SK-N-SH treated with all-trans-retinoic acid at 6 μM for 48 hours (cell line): Measurements from ENCODE around the gene VARS1.

Experiments used
- ATAC-seq: fragments of 200-7000 bp; cut with Tn5 transposase; 3 replicates; pipeline ENCODE4 v1.9.1; 2020; ENCODE audit warnings: mild to moderate bottlenecking, moderate library complexity
- ARNTL ChIP-seq: fragments of 450-650 bp; formaldehyde crosslinking; IDR thresholded peaks from 2 replicates; pipeline ENCODE4 v1.5.0; 2020; ENCODE audit warnings: low read depth, mild to moderate bottlenecking, moderate library complexity, borderline replicate concordance
- BACH2 ChIP-seq: fragments of 250-450 bp; sonication (Bioruptor Pico); IDR thresholded peaks from 2 replicates; pipeline ENCODE4 v1.9.0; 2021; ENCODE audit warnings: mild to moderate bottlenecking, borderline replicate concordance
- CREB5 ChIP-seq: fragments of 250-450 bp; sonication (Bioruptor Pico); IDR thresholded peaks from 2 replicates; pipeline ENCODE4 v1.5.1; 2020; ENCODE audit warnings: low read depth, mild to moderate bottlenecking, moderate library complexity
- CSDC2 ChIP-seq: fragments of 250-450 bp; sonication (Bioruptor Pico); IDR thresholded peaks from 2 replicates; pipeline ENCODE4 v1.5.0; 2020; ENCODE audit warnings: mild to moderate bottlenecking, moderate library complexity
- CSRNP3 ChIP-seq: fragments of 250-450 bp; sonication (Bioruptor Pico); IDR thresholded peaks from 2 replicates; pipeline ENCODE4 v1.5.1; 2021; ENCODE audit warnings: mild to moderate bottlenecking, moderate library complexity
- ESRRG ChIP-seq: fragments of 250-450 bp; sonication (Bioruptor Pico); IDR thresholded peaks from 2 replicates; pipeline ENCODE4 v1.6.1; 2021; ENCODE audit warnings: mild to moderate bottlenecking
- GLIS3 ChIP-seq: fragments of 250-450 bp; sonication (Bioruptor Pico); IDR thresholded peaks from 2 replicates; pipeline ENCODE4 v1.5.0; 2020; ENCODE audit warnings: mild to moderate bottlenecking, moderate library complexity
- ISL1 ChIP-seq: fragments of 250-450 bp; sonication (Bioruptor Pico); IDR thresholded peaks from 2 replicates; pipeline ENCODE4 v2.1.2; 2022; ENCODE audit warnings: mild to moderate bottlenecking, moderate library complexity
- OSR1 ChIP-seq: fragments of 250-450 bp; sonication (Bioruptor Pico); IDR thresholded peaks from 2 replicates; pipeline ENCODE4 v1.8.0; 2022; ENCODE audit warnings: moderate library complexity, mild to moderate bottlenecking, inconsistent platforms
- PATZ1 ChIP-seq: fragments of 250-450 bp; sonication (Bioruptor Pico); IDR thresholded peaks from 2 replicates; pipeline ENCODE4 v1.8.0; 2020; ENCODE audit warnings: mild to moderate bottlenecking, moderate library complexity, borderline replicate concordance
- POU6F1 ChIP-seq: fragments of 250-450 bp; sonication (Bioruptor Pico); IDR thresholded peaks from 2 replicates; pipeline ENCODE4 v1.8.0; 2021; ENCODE audit warnings: low read depth, mild to moderate bottlenecking, moderate library complexity, borderline replicate concordance
- PPARA ChIP-seq: fragments of 250-450 bp; sonication (Bioruptor Pico); IDR thresholded peaks from 2 replicates; pipeline ENCODE4 v1.5.0; 2020; ENCODE audit warnings: mild to moderate bottlenecking, borderline replicate concordance
- RARB ChIP-seq: fragments of 250-450 bp; sonication (Bioruptor Pico); IDR thresholded peaks from 2 replicates; pipeline ENCODE4 v1.8.0; 2021; ENCODE audit warnings: mild to moderate bottlenecking, moderate library complexity
- SNAI2 ChIP-seq: fragments of 250-450 bp; sonication (Bioruptor Pico); IDR thresholded peaks from 2 replicates; pipeline ENCODE4 v1.5.0; 2020; ENCODE audit warnings: mild to moderate bottlenecking, moderate library complexity
- TOX ChIP-seq: fragments of 250-450 bp; sonication (Bioruptor Pico); IDR thresholded peaks from 2 replicates; pipeline ENCODE4 v1.8.0; 2021; ENCODE audit warnings: mild to moderate bottlenecking, moderate library complexity, borderline replicate concordance
- TSHZ2 ChIP-seq: fragments of 250-450 bp; sonication (Bioruptor Pico); IDR thresholded peaks from 2 replicates; pipeline ENCODE4 v1.5.0; 2020; ENCODE audit warnings: mild to moderate bottlenecking, moderate library complexity
- ZC3H10 ChIP-seq: fragments of 250-450 bp; sonication (Bioruptor Pico); IDR thresholded peaks from 2 replicates; pipeline ENCODE4 v1.5.1; 2021; ENCODE audit warnings: mild to moderate bottlenecking, moderate library complexity
- ZFP3 ChIP-seq: fragments of 250-450 bp; sonication (Bioruptor Pico); IDR thresholded peaks from 2 replicates; pipeline ENCODE4 v1.5.0; 2020; ENCODE audit warnings: mild to moderate bottlenecking, moderate library complexity
- ZFP30 ChIP-seq: fragments of 450-650 bp; formaldehyde crosslinking; IDR thresholded peaks from 2 replicates; pipeline ENCODE4 v1.5.0; 2022; ENCODE audit warnings: mild to moderate bottlenecking, moderate library complexity
- ZNF565 ChIP-seq: fragments of 450-650 bp; formaldehyde crosslinking; conservative IDR thresholded peaks from 2 replicates; pipeline ENCODE4 v1.5.0; 2020; ENCODE audit warnings: low read depth, mild to moderate bottlenecking, moderate library complexity
- ZNF70 ChIP-seq: fragments of 450-650 bp; formaldehyde crosslinking; IDR thresholded peaks from 2 replicates; pipeline ENCODE4 v1.5.0; 2020; ENCODE audit warnings: mild to moderate bottlenecking, moderate library complexity
- ZNF8 ChIP-seq: fragments of 450-650 bp; formaldehyde crosslinking; IDR thresholded peaks from 2 replicates; pipeline ENCODE4 v1.5.0; 2020; ENCODE audit warnings: mild to moderate bottlenecking, moderate library complexity

VARS1 gene

GRCh38 chr6:31792761-31793171, 2.8 kb downstream of the VARS1 start:
- ATAC-seq = no peak; the same call in 2 of the 3 replicates
- no peak for TF ChIP-seq ZNF8
- TF ChIP-seq BACH2 (CRISPR knock-in tag) = no peak
- TF ChIP-seq ZFP30 (CRISPR knock-in tag) = no peak
- TF ChIP-seq CSDC2 = no peak
- TF ChIP-seq ZNF70 (CRISPR knock-in tag) = no peak
- no peak for TF ChIP-seq ZNF565 (CRISPR knock-in tag)
- no peak for TF ChIP-seq TOX (CRISPR knock-in tag)
- TF ChIP-seq ISL1 = no peak
- TF ChIP-seq ESRRG = no peak
- no peak for TF ChIP-seq POU6F1
- no peak for TF ChIP-seq CSRNP3 (CRISPR knock-in tag)
- TF ChIP-seq RARB = no peak

- ATAC-seq = no peak
- TF ChIP-seq ZNF8 (no peak), ZC3H10 (no peak), ZFP3 (CRISPR knock-in tag) (no peak), CSRNP3 (CRISPR knock-in tag) (no peak), PPARA (CRISPR knock-in tag) (no peak), ZNF70 (CRISPR knock-in tag) (no peak), SNAI2 (CRISPR knock-in tag) (no peak), ARNTL (CRISPR knock-in tag) (no peak), GLIS3 (no peak), TOX (CRISPR knock-in tag) (no peak), BACH2 (CRISPR knock-in tag) (no peak), ESRRG (no peak), ZFP30 (CRISPR knock-in tag) (no peak), TSHZ2 (CRISPR knock-in tag) (no peak), CSDC2 (no peak), CREB5 (no peak), ISL1 (no peak), OSR1 (no peak), PATZ1 (CRISPR knock-in tag) (no peak)
These were observed 3.5 kb downstream of the VARS1 start for GRCh38 chr6:31792090-31792374.
